ENCODE results near the gene FBXW8.

The FBXW8 gene

GRCh38 chr12:116945886-116946550, 35.3 kb downstream of the FBXW8 start:
- no peak overlapping the region for H3K4me3 ChIP-seq (ENCODE audit: low read depth, low read length)
- no peak for TF ChIP-seq CTCF (IDR thresholded peaks at IDR 0.05; ENCODE audit: low read depth, low read length)

DNA sequence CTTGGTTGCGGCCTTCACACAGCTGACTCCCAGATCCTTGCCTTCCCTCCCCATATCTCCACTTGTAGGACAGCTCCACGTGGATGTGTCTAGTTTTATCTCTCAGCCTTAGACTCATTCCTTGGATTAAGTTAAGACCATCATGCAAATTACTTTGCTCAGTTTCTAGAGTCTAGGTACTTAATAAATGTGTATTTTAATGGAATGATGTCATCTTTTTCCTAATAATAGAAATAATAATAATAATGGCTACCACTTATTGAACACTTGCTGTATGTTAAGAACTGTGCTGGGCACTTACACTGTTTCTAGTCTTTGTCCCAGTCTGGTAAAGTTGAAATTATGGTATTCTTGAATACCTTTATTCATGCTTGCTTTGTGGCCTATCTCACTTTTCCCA, 37.5 kb downstream of the FBXW8 start:
- TF ChIP-seq CTCF (IDR thresholded peaks at IDR 0.05; ENCODE audit: low read depth, low read length): no peak
- H3K4me3 ChIP-seq (ENCODE audit: low read depth, low read length): no peak overlapping the region

DNA sequence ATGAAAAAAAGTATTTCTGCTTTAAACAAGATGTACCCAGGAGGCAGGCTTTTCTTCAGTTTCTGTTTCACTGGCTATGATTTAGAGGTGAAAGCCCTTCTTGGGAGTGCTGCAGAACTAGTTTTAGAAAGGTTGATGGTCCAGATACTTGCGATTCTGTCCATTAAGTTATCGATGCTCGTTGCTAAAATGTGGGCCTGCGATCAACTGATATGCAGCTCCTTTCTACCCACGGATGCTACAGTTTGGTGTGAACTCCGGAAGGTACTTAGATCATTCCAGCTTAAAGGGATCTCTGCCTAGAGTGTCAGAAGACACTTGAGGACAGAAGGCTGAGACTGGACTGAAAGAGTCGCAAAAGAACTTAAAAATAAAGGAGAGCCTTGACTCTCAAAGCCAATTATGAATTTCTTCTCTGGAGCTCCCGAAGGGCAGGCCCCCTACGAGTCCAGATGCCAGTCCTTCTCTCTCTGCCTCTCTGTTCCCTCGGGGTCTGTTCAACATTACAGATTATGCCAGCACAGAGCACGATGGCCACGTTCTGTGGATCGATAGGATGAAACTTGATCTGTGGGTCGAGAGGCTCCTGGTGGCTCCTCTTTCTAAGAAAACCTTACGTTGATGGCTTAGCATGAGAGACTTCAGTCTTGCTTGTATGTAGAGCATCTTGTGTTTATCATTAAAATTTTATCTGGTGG, 40.0 kb downstream of the FBXW8 start:
- no peak overlapping the region for H3K4me3 ChIP-seq (ENCODE audit: low read depth, low read length)
- TF ChIP-seq CTCF (IDR thresholded peaks at IDR 0.05; ENCODE audit: low read depth, low read length): no peak

GRCh38 chr12:116954710-116955381, 44.1 kb downstream of the FBXW8 start:
- no peak for TF ChIP-seq CTCF (IDR thresholded peaks at IDR 0.05; ENCODE audit: low read depth, low read length)
- no peak overlapping the region for H3K4me3 ChIP-seq (ENCODE audit: low read depth, low read length)

DNA sequence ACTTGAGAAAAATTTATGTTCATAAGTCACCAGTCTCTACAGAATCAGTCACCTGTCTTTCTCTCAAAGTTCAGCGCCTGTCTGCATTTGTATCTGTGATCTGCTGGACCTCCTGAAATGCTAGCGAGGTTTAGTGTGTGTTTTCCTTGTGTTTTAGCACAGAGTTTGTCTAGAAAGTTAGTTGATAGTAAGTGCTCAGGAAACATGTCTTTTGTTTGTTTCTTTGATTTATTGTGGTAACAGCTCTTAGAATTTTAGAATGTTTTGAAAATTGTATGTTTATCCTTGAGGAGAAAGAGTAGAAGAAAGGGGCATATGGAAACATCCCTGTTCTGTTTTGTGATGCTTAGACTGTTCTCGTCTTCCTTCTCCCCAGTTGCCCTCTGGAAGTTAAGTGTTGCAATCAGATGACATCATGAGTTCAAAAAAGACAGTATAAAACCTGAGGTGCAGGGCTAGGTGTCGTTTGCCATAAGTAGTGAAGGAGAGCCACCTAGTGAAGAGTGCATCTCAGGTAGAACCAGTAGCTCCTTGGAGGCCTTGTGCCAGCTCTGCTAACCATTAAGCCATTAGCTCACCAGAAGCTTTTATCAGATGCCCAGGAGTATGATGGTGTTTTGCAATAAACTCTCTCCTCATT, 44.8 kb downstream of the FBXW8 start:
- no peak for TF ChIP-seq CTCF (IDR thresholded peaks at IDR 0.05; ENCODE audit: low read depth, low read length)
- no peak overlapping the region for H3K4me3 ChIP-seq (ENCODE audit: low read depth, low read length)

DNA sequence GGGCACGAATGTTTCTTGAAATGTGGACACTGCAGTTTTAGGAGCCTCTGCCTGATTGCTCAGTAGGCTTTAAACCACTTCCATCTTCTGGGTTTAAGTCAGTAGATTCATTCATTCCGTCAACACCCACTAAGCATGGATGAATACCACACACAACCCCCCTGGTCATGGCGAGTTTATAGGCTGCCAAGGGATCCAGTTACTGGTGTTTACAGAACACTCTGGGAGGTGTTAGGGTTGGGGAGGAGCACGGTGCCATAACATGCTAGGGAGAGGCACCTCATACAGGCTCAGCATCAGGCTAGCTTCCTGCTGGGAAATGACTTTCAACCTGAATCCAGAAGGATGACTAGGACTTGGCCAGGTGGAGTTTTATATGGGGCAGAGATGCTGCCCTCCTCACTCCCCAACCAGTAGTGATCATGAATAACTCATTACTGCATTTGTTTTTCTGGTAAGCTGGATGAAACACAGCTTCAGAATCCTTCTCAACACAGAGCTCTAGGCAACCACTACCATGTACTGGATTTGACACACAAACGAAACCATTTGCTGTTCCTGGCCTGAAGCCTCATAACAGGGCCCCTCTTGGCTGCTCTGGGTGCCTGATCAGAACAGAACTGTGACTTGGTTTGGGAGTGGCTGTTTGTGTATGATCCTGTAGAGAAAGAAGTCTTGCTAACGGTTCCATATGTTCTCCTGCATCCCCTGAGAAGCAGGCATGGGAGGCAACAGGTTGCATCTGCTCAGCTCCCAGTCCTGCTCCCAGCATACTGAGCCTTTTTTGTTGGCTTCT, 47.9 kb downstream of the FBXW8 start:
- TF ChIP-seq CTCF (IDR thresholded peaks at IDR 0.05; ENCODE audit: low read depth, low read length): no peak

More for the DNA sequence above, 47.9 kb downstream of the FBXW8 start:
- H3K4me3 ChIP-seq (ENCODE audit: low read depth, low read length): no peak overlapping the region

Data from WI38 (cell line).